Neural cell (in vitro differentiated cells): ENCODE data around the gene PRELP. TPM values are rescaled to one million over a fixed set of nuclear protein-coding genes. Genes with fewer than 3 reads are reported as not detected.
"Not testable (repeated sequence)": the region's sequence is repeated elsewhere in the genome, so short reads cannot be mapped to it uniquely, and the experiment has no call there.

Experiments
- H2AFZ ChIP-seq: fragments of 200-600, 300-800 bp; sonication (generic), shearing (Covaris generic); 2 replicates; pipeline ENCODE4 v1.6.0; 2014; ENCODE audit warnings: low read depth, mild to moderate bottlenecking, antibody characterized with exemption, low read length, moderate library complexity
- H3F3A ChIP-seq: fragments of 200-600 bp; shearing (Covaris generic); 2 replicates; pipeline ENCODE4 v1.6.1; 2016; ENCODE audit warnings: mild to moderate bottlenecking, moderate library complexity, mixed read lengths, antibody characterized with exemption, low read length; ENCODE audit not compliant: insufficient read depth, poor library complexity, severe bottlenecking
- H3K27ac ChIP-seq: fragments of 200-600, 300-800 bp; sonication (generic), shearing (Covaris generic); 2 replicates; pipeline ENCODE4 v1.5.1; 2014; ENCODE audit warnings: mild to moderate bottlenecking, low read length, moderate library complexity
- H3K27me3 ChIP-seq: fragments of 300-800, 200-600 bp; sonication (generic), shearing (Covaris generic); 2 replicates; pipeline ENCODE4 v1.6.0; 2014; ENCODE audit warnings: mild to moderate bottlenecking, low read depth, low read length, moderate library complexity; ENCODE audit not compliant: insufficient read depth
- H3K36me3 ChIP-seq: fragments of 300-800, 200-600 bp; sonication (generic), shearing (Covaris generic); 2 replicates; pipeline ENCODE4 v1.5.1; 2014; ENCODE audit warnings: mild to moderate bottlenecking, antibody characterized with exemption, low read length, moderate library complexity; ENCODE audit not compliant: insufficient read depth
- H3K4me2 ChIP-seq: fragments of 300-800, 200-600 bp; sonication (generic), shearing (Covaris generic); 2 replicates; pipeline ENCODE4 v1.6.0; 2014; ENCODE audit warnings: mild to moderate bottlenecking, low read length
- H3K4me3 ChIP-seq: fragments of 300-800, 200-600 bp; sonication (generic), shearing (Covaris generic); 2 replicates; pipeline ENCODE4 v1.5.1; 2014; ENCODE audit warnings: mild to moderate bottlenecking, low read length, moderate library complexity
- H3K79me2 ChIP-seq: fragments of 200-600 bp; shearing (Covaris generic); replicated peaks from 2 replicates; pipeline ENCODE4 v1.6.0; 2014; ENCODE audit warnings: mild to moderate bottlenecking, low read length, moderate library complexity; ENCODE audit not compliant: insufficient read depth
- H3K9ac ChIP-seq: fragments of 300-800, 200-600 bp; sonication (generic), shearing (Covaris generic); 2 replicates; pipeline ENCODE4 v1.6.1; 2016; ENCODE audit warnings: mild to moderate bottlenecking, low read length, mixed read lengths
- H3K9me2 ChIP-seq: fragments of 200-600 bp; shearing (Covaris generic); 2 replicates; pipeline ENCODE4 v1.6.1; 2016; ENCODE audit warnings: mild to moderate bottlenecking, low read length, mixed read lengths; ENCODE audit not compliant: insufficient read depth
- H3K9me3 ChIP-seq: fragments of 200-600, 300-800 bp; sonication (generic), shearing (Covaris generic); 2 replicates; pipeline ENCODE4 v1.6.1; 2016; ENCODE audit warnings: mild to moderate bottlenecking, mixed run types, low read length, moderate library complexity, mixed read lengths
- H4K20me1 ChIP-seq: fragments of 200-600 bp; shearing (Covaris generic); 2 replicates; pipeline ENCODE4 v1.6.1; 2016; ENCODE audit warnings: mild to moderate bottlenecking, mixed run types; ENCODE audit not compliant: insufficient read depth
- EP300 ChIP-seq: fragments of 450-650 bp; conservative IDR thresholded peaks from 2 replicates; pipeline ENCODE4 v1.6.1; 2014; ENCODE audit warnings: antibody characterized with exemption, mild to moderate bottlenecking, moderate library complexity; ENCODE audit not compliant: poor library complexity, severe bottlenecking
- POLR2AphosphoS5 ChIP-seq: IDR thresholded peaks from 2 replicates; pipeline ENCODE4 v1.6.1; 2012
- RAD21 ChIP-seq: fragments of 450-650 bp; conservative IDR thresholded peaks from 2 replicates; pipeline ENCODE4 v1.6.1; 2014; ENCODE audit warnings: antibody characterized with exemption, mild to moderate bottlenecking, moderate library complexity
- SMC3 ChIP-seq: fragments of 450-650 bp; conservative IDR thresholded peaks from 2 replicates; pipeline ENCODE4 v1.6.1; 2014; ENCODE audit warnings: antibody characterized with exemption, mild to moderate bottlenecking, moderate library complexity; ENCODE audit not compliant: poor library complexity
- TAF1 ChIP-seq: IDR thresholded peaks from 2 replicates; pipeline ENCODE4 v1.6.1; 2012; ENCODE audit warnings: low read depth
- polyA plus RNA-seq: library from polyadenylated mRNA; depleted of rRNA; stranded (reverse); fragments of >200 nt; gene quantifications from 2 replicates; pipeline ENCODE4 v1.2.3, GENCODE V29; 2014
- TF ChIP-seq, protein P1 (sequence below): fragments of 450-650 bp; IDR thresholded peaks from 2 replicates; pipeline ENCODE4 v1.5.1; 2014; ENCODE audit warnings: antibody characterized with exemption, mild to moderate bottlenecking, moderate library complexity; ENCODE audit not compliant: poor library complexity, severe bottlenecking
- TF ChIP-seq, protein P2 (sequence below): IDR thresholded peaks from 2 replicates; pipeline ENCODE4 v1.6.1; 2012; ENCODE audit warnings: borderline replicate concordance

PRELP gene
- polyA plus RNA-seq, 1 donor from 2014 or later = not detected

- Histone ChIP-seq H3K27ac (no peak overlapping the region), H3F3A (no peaks in the 10 kb centered on the region), H3K79me2 (no peaks in the 10 kb centered on the region), H3K4me3 (no peak overlapping the region), H3K9ac (no peak overlapping the region), H3K27me3 (no peaks in the 10 kb centered on the region), H3K4me2 (no peak overlapping the region), H3K9me2 (no peaks in the 10 kb centered on the region), H4K20me1 (no peaks in the 10 kb centered on the region), H3K9me3 (peaks cover 3% of the 10 kb centered on the region), H3K36me3 (no peaks in the 10 kb centered on the region), H2AFZ (no peak overlapping the region)
- no peak for TF ChIP-seq POLR2AphosphoS5
- TF ChIP-seq, protein P1, sequence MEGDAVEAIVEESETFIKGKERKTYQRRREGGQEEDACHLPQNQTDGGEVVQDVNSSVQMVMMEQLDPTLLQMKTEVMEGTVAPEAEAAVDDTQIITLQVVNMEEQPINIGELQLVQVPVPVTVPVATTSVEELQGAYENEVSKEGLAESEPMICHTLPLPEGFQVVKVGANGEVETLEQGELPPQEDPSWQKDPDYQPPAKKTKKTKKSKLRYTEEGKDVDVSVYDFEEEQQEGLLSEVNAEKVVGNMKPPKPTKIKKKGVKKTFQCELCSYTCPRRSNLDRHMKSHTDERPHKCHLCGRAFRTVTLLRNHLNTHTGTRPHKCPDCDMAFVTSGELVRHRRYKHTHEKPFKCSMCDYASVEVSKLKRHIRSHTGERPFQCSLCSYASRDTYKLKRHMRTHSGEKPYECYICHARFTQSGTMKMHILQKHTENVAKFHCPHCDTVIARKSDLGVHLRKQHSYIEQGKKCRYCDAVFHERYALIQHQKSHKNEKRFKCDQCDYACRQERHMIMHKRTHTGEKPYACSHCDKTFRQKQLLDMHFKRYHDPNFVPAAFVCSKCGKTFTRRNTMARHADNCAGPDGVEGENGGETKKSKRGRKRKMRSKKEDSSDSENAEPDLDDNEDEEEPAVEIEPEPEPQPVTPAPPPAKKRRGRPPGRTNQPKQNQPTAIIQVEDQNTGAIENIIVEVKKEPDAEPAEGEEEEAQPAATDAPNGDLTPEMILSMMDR = no peak
- no peak for TF ChIP-seq SMC3
- no peak for TF ChIP-seq TAF1
- TF ChIP-seq, protein P2, sequence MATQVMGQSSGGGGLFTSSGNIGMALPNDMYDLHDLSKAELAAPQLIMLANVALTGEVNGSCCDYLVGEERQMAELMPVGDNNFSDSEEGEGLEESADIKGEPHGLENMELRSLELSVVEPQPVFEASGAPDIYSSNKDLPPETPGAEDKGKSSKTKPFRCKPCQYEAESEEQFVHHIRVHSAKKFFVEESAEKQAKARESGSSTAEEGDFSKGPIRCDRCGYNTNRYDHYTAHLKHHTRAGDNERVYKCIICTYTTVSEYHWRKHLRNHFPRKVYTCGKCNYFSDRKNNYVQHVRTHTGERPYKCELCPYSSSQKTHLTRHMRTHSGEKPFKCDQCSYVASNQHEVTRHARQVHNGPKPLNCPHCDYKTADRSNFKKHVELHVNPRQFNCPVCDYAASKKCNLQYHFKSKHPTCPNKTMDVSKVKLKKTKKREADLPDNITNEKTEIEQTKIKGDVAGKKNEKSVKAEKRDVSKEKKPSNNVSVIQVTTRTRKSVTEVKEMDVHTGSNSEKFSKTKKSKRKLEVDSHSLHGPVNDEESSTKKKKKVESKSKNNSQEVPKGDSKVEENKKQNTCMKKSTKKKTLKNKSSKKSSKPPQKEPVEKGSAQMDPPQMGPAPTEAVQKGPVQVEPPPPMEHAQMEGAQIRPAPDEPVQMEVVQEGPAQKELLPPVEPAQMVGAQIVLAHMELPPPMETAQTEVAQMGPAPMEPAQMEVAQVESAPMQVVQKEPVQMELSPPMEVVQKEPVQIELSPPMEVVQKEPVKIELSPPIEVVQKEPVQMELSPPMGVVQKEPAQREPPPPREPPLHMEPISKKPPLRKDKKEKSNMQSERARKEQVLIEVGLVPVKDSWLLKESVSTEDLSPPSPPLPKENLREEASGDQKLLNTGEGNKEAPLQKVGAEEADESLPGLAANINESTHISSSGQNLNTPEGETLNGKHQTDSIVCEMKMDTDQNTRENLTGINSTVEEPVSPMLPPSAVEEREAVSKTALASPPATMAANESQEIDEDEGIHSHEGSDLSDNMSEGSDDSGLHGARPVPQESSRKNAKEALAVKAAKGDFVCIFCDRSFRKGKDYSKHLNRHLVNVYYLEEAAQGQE = no peak
Observed at GRCh38 chr1:203444171-203444576, 31.4 kb upstream of the PRELP start.

GRCh38 chr1:203447151-203447550, 28.5 kb upstream of the PRELP start:
- no peaks in the 10 kb centered on the region for H3F3A ChIP-seq
- TF ChIP-seq, protein P2 = no peak
- TF ChIP-seq POLR2AphosphoS5 = no peak
- no peak for TF ChIP-seq EP300
- no peak for TF ChIP-seq TAF1
- no peak for TF ChIP-seq RAD21
- TF ChIP-seq, protein P1 = no peak
- no peaks in the 10 kb centered on the region for H3K27me3 ChIP-seq
- no peak overlapping the region for H3K4me2 ChIP-seq
- H3K79me2 ChIP-seq = no peaks in the 10 kb centered on the region
- H2AFZ ChIP-seq = no peak overlapping the region
- no peak overlapping the region for H3K4me3 ChIP-seq
- H4K20me1 ChIP-seq = no peaks in the 10 kb centered on the region
- H3K9me3 ChIP-seq = peaks cover 3% of the 10 kb centered on the region
- H3K9ac ChIP-seq = no peak overlapping the region
- no peaks in the 10 kb centered on the region for H3K36me3 ChIP-seq
- no peak overlapping the region for H3K27ac ChIP-seq
- no peaks in the 10 kb centered on the region for H3K9me2 ChIP-seq

DNA sequence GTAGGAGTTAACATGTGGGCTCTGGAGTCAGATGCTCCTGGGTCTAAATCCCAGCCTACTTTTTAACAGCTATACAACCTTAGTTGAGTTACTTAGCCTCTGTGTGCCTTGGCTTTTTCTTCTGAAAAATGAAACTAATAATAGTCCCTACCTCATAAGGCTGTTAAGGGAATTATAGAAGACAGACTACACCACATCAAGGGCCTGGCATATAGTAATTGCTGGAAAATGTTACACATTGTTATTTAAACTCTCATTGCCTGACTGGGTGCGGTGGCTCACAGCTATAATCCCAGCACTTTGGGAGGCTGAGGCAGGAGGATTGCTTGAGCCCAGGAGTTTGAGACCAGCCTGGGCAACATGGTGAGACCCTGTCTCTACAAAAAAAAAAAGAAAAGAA, 28.0 kb upstream of the PRELP start:
- H3K4me2 ChIP-seq, H4K20me1 ChIP-seq, H3F3A ChIP-seq, H3K36me3 ChIP-seq, H3K4me3 ChIP-seq, H3K9ac ChIP-seq, H3K79me2 ChIP-seq, H3K27ac ChIP-seq, H3K9me3 ChIP-seq, H3K27me3 ChIP-seq, H2AFZ ChIP-seq, H3K9me2 ChIP-seq: not testable (repeated sequence)
